ENCODE measurements around the gene GHDC. TPM values are rescaled to one million over a fixed set of nuclear protein-coding genes. Genes with fewer than 3 reads are reported as not detected.
"Not testable (repeated sequence)": the region's sequence is repeated elsewhere in the genome, so short reads cannot be mapped to it uniquely, and the experiment has no call there.

GHDC gene
- total RNA-seq, 1 donor from 2014 or later = 7.1 TPM

GRCh38 chr17:42166196-42166763, 28.0 kb downstream of the GHDC start:
- no peak for ATAC-seq
- DNase-seq (ENCODE audit: missing footprints) = no peak
- intact Hi-C loops (cut with DNase I) = no loop called here

GRCh38 chr17:42165751-42166150, 28.5 kb downstream of the GHDC start:
- intact Hi-C loops (cut with DNase I) = no loop called here
- DNase-seq (ENCODE audit: missing footprints) (no peak), ATAC-seq (no peak)

GRCh38 chr17:42163696-42164407, 30.4 kb downstream of the GHDC start:
- DNase-seq (ENCODE audit: missing footprints) (no peak), ATAC-seq (no peak)
- intact Hi-C loops (cut with DNase I) = no loop called here

DNA sequence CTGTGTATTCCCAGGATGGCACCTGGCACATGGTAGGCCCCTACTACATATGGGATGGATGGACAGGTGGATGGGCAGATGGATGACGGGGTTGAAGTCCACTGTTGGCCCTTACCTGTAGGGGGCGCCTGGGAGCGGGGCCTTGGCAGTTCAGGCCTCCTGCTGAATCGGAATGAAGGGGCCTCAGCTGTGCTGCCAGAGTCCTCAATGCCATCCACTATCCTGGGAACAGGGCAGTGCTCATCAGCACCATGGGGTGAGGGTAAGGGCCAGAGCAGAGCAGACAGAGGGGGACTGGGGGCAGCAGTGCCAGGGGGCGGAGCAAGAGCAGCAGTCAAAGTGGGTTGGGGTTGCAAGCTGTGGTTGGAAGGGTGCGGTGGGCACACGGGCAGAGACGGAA, 31.2 kb downstream of the GHDC start:
- DNase-seq (ENCODE audit: missing footprints) = no peak
- ATAC-seq = no peak
- intact Hi-C loops (cut with DNase I) = no loop called here

DNA sequence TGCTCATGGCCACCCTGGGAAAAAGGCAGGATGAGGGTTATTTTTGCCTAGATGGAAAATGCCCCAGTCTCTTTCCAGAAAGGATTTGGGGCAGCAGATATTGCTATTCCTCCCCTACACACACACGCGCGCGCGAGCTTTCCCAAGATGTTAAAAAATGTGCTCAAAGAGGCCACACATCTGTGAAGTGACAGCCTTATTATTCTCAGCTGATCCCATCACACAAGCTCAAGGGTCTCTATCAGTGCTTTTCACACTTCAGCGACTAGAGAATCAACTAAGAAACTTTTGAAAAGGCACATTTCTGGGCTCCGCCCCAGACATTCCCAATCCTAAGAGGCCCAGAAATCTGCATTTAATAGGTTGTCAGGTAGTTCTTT, 33.8 kb downstream of the GHDC start:
- no peak for ATAC-seq
- intact Hi-C loops (cut with DNase I) = no loop called here
- no peak for DNase-seq (ENCODE audit: missing footprints)

DNA sequence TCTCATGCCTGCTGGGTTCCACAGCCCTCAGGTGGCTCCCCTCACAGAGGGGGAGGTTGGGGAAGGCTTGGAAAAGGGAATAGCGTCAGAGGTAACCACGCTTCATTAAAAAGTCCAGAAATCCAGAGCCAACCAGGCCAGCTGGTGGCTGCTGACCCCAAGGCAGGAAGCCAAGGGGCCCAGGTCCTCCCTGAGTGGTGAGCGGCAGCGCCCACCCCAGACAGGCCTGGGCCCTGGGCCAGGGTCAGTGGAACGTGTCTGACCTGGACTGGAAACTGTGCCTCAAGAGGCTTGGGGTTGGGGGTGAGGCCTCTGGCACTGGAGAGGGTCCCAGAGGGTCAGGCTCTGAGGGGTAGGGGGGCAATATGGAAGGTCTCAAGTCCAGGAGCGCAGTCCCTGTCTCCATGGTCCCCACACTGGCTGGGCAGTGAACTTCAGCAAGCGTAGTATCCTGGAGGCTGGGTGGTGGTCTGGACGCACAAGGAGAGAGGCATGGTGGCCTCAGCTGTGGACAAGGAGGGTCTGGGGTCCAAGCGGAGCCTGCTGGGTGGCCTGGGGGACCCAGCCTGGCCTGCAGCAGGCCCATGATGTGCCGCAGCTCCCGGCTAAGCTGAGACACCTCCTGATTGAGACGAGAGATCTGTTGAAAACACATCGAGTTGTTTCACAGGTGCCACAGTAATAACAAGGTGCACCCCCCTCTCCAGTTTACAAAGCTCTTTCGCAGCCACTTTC, 34.3 kb downstream of the GHDC start:
- DNase-seq (ENCODE audit: missing footprints) (no peak), ATAC-seq (no peak)
- intact Hi-C loops (cut with DNase I) = no loop called here

GRCh38 chr17:42155614-42156045, 38.7 kb downstream of the GHDC start:
- DNase-seq (ENCODE audit: missing footprints) (no peak), ATAC-seq (no peak)
- intact Hi-C loops (cut with DNase I) = no loop called here

GRCh38 chr17:42153919-42154742, 40.2 kb downstream of the GHDC start:
- intact Hi-C loops (cut with DNase I) = no loop called here
- ATAC-seq (no peak), DNase-seq (ENCODE audit: missing footprints) (no peak)

GRCh38 chr17:42146911-42147607, 47.2 kb downstream of the GHDC start:
- intact Hi-C loops (cut with DNase I) = no loop called here
- no peak for DNase-seq (ENCODE audit: missing footprints)
- no peak for ATAC-seq

GRCh38 chr17:42143138-42143537, 51.2 kb downstream of the GHDC start:
- not testable (repeated sequence) for ATAC-seq

GRCh38 chr17:42142371-42142896, 51.9 kb downstream of the GHDC start:
- ATAC-seq = peak; percentile 72
- intact Hi-C loops (cut with DNase I) = no loop called here
- no peak for DNase-seq (ENCODE audit: missing footprints)

More at GRCh38 chr17:42143138-42143537, 51.2 kb downstream of the GHDC start:
- DNase-seq (ENCODE audit: missing footprints); intact Hi-C loops (cut with DNase I): not testable (repeated sequence)

GRCh38 chr17:42141382-42141781, 52.9 kb downstream of the GHDC start:
- DNase-seq (ENCODE audit: missing footprints) = no peak
- peak; percentile 21 for ATAC-seq
- intact Hi-C loops (cut with DNase I) = no loop called here

DNA sequence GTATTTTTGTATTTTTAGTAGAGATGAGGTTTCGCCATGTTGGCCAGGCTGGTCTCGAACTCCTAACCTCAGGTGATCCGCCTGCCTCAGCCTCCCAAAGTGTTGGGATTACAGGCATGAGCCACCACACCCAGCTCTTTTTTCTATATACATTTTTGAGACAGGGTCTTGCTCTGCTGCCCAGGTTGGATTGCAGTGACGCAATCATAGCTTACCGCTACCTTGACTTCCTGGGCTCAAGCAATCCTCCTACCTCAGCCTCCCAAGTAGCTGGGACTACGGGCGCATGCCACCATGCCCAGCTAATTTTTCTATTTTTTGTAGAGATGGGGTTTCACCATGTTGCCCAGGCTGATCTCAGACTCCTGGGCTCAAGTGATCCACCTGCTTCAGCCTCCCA, 53.6 kb downstream of the GHDC start:
- intact Hi-C loops (cut with DNase I); ATAC-seq; DNase-seq (ENCODE audit: missing footprints): not testable (repeated sequence)

Other genes with a start within 250 kb of the GHDC start
- gene CNP, start 227.7 kb downstream of the GHDC start, total RNA-seq = 28.2 TPM
- gene DNAJC7, start 177.1 kb downstream of the GHDC start, total RNA-seq = 79.0 TPM
- 47.1 TPM for gene NKIRAS2, start 174.4 kb downstream of the GHDC start, total RNA-seq
- 0.73 TPM for gene C17orf113, start 143.9 kb downstream of the GHDC start, total RNA-seq
- gene ZNF385C, start 96.0 kb downstream of the GHDC start, total RNA-seq = 0.11 TPM
- 5.0 TPM for gene DHX58, start 81.8 kb downstream of the GHDC start, total RNA-seq
- 22.0 TPM for gene KAT2A, start 73.1 kb downstream of the GHDC start, total RNA-seq
- gene HSPB9, start 71.7 kb downstream of the GHDC start, total RNA-seq = 0.11 TPM
- 45.6 TPM for gene RAB5C, start 39.5 kb downstream of the GHDC start, total RNA-seq
- gene KCNH4, start 13.4 kb downstream of the GHDC start, total RNA-seq = 0.24 TPM
- not detected for gene HCRT, start 9.0 kb downstream of the GHDC start, total RNA-seq
- gene STAT5B, start 81.9 kb upstream of the GHDC start, total RNA-seq = 32.9 TPM
- gene STAT5A, start 94.0 kb upstream of the GHDC start, total RNA-seq = 14.6 TPM
- gene STAT3, start 193.9 kb upstream of the GHDC start, total RNA-seq = 183 TPM
- gene CAVIN1, start 228.8 kb upstream of the GHDC start, total RNA-seq = 240 TPM

Data from Right ventricle myocardium inferior (tissue), 1 donor.